ENCODE results near the gene SLC2A9.

Gene SLC2A9

DNA sequence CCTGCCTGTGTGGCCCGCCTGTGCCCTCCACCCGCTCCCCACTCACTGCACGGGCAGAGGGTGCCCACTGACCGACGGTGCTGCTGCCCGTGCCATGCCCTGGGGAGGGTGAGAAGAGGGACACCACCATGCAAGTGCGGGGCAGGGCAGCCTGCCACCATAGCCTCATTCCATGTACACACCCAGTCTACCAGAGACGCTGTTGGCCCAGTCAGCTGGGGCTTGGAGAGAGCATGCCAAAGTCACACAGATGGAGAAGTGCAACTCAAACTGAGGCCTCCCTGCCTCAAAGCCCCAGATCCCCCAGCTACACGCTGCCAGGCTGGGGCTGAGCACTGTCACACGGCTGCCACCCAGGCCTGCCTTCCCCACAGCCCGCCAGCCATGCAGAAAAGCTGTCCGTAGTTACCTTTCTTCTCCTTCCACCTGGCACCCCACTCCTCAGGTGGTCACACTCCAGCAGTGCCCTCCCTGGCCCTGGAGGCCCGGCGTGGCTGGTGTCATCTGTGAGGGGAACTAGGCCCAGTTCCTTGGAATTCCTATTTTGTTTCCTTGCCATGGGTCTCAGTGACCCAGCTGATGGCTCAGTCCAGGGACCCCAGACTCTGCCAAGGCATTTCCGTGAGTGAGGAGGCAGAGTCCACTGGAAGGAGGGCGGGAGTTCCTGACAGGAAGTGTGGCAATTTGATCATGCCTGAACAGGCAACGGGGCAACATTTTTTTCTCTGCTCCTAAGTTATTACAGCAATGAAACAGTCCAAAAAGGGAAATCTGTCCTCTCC lies at the start of gene SLC2A9:
TSS of gene SLC2A9 (minus strand) at position 627 of the 782 bp plus-strand sequence. CDS start at position 559, 68 bp downstream.
- Mint-ChIP-seq H3K27me3 (no peaks in the 10 kb centered on the region), H3K36me3 (peaks cover 3% of the 10 kb centered on the region), H3K4me3 (no peak within 1 kb of the TSS), H3K4me1 (ENCODE audit: low read depth) (peaks cover 11% of the 10 kb centered on the region), H3K27ac (no peak within 1 kb of the TSS), H3K9me3 (ENCODE audit: low read depth) (no peaks in the 10 kb centered on the region)

DNA sequence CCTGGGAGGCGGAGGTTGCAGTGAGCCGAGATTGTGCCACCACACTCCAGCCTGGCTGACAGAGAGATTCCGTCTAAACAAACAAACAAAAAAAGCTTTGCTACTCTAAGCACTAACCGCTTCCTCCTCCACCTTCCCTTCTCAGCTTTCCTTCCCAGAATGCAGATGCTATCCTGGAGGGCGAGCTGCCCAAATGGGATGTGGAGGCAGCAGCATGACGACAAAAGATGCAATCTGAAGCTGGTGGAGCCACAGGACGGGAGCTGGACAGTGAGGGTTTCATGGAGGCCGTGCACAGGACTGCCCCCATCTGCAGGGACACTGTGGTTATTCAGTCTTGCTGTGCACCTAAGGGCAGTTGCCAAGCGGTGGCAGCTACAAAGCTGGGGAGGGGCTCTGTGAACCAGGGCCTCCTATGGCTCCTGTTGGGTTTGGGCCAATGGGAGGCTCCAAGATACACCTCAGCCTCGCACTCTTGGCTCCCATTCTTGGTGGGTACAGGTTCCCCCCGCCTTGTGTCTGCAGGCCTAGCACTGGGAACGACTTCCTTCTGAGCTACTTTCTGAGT lies 47.9 kb upstream of the SLC2A9 start:
- Mint-ChIP-seq H3K27ac (peak overlapping the region; percentile 61), H3K4me1 (ENCODE audit: low read depth) (peaks cover 2% of the 10 kb centered on the region), H3K27me3 (no peaks in the 10 kb centered on the region), H3K4me3 (no peak overlapping the region), H3K9me3 (ENCODE audit: low read depth) (no peaks in the 10 kb centered on the region), H3K36me3 (peaks cover 6% of the 10 kb centered on the region)

DNA sequence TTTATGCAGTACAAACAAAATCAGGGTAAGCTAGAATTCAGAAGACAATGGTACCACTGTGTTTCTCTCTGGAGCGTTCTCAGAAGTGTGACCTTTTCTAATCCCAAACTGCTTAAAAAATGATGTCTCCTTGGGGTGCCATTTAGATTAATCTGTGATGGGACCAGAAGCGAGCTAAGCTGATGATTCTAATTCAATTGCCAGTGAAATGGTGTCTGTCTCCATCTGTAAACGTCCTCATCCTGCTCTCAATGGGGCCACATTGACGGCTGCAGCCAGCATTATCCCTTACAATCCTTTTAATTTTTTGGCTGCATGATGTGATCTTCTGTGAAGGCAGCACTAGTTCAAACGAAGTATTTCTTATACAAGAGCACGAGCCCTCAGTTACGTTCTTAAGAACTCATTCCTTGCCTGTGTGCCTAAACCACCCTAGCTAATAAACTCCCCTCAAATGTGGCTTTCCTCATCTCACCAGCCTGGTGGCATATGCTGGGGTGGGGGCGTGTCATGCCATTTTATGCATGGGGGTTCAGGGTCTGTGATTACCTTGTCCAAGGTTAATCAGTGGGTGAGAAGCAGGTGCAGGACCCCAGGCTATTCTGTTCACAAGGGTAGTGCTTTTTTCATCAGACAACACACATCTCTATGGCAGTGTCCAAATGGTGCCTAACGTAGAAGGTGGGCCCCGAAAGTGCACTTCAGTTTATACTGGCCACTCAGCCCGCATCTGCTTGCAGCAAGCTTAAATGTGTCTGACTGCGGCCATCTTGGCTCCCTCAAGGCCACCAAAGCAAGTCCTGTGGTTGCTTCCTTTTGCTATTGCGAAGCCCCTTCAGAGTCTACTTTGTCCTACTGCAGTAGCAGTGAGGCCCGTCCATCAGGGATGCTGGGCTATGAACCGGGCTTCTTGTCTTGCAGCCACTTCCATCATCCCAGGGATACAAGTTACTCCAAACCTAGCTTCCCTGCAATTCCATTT lies 45.7 kb upstream of the SLC2A9 start:
- H3K27ac Mint-ChIP-seq: no peak overlapping the region
- peaks cover 6% of the 10 kb centered on the region for H3K36me3 Mint-ChIP-seq
- H3K4me3 Mint-ChIP-seq: no peak overlapping the region

DNA sequence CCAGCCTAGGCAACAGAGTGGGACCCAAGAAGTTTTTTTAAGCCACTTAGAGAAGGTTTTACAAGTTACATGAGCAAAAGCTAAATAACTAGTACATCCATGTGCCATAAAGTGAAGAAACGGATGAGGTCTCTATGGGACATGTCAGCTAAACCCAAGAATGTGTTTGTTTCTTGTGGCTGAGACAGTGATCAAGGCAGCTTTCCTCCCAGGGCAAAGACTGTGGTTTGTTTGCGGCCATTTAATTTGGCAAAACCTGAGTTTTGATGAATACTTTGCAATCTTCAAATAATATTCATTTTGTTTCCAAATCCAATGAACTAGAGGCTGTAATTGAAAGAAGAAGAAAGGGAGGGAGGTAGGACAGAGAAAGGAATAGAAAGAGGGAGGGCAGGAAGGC lies 44.9 kb upstream of the SLC2A9 start:
- Mint-ChIP-seq H3K36me3 (peaks cover 6% of the 10 kb centered on the region), H3K4me3 (no peak overlapping the region), H3K9me3 (ENCODE audit: low read depth) (no peaks in the 10 kb centered on the region), H3K4me1 (ENCODE audit: low read depth) (no peaks in the 10 kb centered on the region), H3K27ac (no peak overlapping the region), H3K27me3 (no peaks in the 10 kb centered on the region)

More for the DNA sequence above, 45.7 kb upstream of the SLC2A9 start:
- H3K9me3 Mint-ChIP-seq (ENCODE audit: low read depth): no peaks in the 10 kb centered on the region
- no peaks in the 10 kb centered on the region for H3K4me1 Mint-ChIP-seq (ENCODE audit: low read depth)
- H3K27me3 Mint-ChIP-seq: no peaks in the 10 kb centered on the region

DNA sequence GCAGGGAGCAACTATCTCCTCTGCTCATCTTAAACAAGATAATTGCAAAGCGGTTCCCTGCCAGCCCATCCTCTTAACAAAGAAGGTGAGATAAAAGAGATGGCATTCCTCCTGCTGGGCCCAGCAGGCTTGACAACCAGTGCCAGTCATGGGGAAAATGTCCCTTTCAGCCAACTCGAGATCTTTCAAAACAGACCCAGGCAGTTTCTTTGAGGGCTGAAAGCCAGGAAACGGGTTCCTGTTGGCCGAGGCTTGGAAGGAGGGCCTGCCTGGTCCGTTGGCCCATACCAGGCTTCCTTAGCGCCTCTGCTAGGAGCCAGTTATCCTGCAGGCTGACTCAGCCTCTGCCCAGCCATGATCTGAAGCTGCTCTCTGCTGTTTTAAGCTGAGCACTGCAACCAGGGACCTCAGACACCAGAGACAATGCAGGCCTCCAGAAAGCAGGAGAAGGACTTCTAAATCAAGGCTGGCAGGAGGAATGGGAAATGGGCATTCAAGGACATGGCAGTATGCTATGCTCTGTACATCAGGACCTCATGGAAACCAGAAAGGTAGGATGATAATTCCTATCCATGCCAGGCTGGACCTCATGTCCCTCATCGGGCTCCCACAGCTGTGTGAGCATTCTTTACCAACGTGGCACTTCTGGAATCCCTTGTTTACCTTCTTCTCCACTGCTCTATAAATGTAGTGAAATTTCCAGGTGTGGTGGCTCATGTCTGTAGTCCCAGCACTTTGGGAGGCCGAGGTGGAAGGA lies 42.4 kb upstream of the SLC2A9 start:
- Mint-ChIP-seq H3K27me3 (no peaks in the 10 kb centered on the region), H3K4me1 (ENCODE audit: low read depth) (no peaks in the 10 kb centered on the region), H3K36me3 (peaks cover 6% of the 10 kb centered on the region), H3K4me3 (no peak overlapping the region), H3K9me3 (ENCODE audit: low read depth) (no peaks in the 10 kb centered on the region), H3K27ac (no peak overlapping the region)

DNA sequence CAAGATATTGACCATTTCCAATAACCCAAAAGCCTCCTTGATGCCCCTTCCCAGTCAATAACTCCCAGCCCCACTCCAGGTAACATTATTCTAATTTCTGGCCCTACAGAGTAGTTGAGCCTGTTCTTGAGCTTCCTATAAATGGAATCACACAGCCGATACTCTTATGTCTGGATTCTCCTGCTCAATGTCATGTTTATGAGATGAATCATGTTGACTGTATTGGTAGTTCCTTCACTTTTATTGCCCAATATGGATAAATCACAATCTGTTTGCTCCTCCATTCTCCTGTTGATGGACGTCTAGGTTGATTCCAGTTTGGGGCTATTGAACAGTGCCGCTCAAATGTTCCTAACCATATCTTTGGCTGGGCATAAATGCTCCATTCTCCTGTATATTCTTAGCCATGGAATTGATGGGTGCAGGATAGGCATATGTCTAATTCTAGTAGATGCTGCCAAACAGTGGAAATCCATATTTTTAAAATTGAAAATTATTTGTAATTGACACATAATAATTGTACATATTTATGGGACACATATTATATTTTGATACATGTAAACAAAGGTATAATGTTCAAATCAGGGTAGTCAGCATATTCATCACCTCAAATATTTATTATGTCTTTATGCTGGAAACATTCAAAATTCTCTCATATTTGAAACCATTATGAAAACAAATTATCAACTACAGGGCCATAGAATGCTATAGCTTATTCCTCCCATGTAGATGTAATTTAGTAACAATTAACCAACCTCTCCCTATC lies 40.5 kb upstream of the SLC2A9 start:
- H3K4me1 Mint-ChIP-seq (ENCODE audit: low read depth): no peaks in the 10 kb centered on the region
- H3K9me3 Mint-ChIP-seq (ENCODE audit: low read depth): no peaks in the 10 kb centered on the region
- H3K36me3 Mint-ChIP-seq: peaks cover 10% of the 10 kb centered on the region
- H3K4me3 Mint-ChIP-seq: no peak overlapping the region
- no peaks in the 10 kb centered on the region for H3K27me3 Mint-ChIP-seq
- no peak overlapping the region for H3K27ac Mint-ChIP-seq

DNA sequence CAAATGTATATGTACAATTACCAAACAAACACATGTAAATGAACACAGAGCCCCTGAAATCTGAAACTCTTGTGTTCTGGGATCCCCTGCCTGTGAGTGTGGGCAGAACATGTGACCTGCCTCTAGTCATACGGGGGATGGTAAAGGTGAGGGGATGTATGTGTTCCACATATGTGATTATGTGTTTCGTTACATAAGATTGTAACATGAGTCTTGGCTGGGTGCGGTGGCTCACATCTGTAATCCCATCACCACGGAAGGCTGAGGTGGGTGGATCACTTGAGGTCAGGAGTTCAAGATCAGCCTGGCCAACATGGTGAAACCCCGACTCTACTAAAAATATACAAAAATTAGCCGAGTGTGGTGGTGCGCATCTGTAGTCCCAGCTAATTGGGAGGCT lies 37.1 kb upstream of the SLC2A9 start:
- Mint-ChIP-seq H3K27me3 (no peaks in the 10 kb centered on the region), H3K36me3 (peaks cover 17% of the 10 kb centered on the region), H3K4me1 (ENCODE audit: low read depth) (no peaks in the 10 kb centered on the region), H3K4me3 (no peak overlapping the region), H3K27ac (no peak overlapping the region), H3K9me3 (ENCODE audit: low read depth) (no peaks in the 10 kb centered on the region)

DNA sequence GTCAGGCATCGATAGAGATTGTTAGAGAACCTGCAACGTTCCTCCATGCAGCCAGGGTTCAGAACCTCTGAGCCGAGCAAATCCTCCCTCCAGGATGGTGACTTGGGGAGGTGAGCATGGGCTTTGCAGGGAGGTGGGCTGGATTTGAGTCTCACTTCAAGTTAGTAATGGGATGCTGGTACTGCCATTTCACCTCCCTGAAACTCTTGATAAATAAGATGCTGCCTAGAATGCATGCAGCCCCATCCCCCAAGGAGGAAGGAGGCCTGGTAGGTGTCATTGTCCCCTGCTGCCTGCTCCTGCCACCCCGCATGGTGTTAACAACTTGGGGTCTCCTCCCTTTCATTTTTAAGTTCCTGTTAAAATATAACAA lies 35.7 kb upstream of the SLC2A9 start:
- H3K4me3 Mint-ChIP-seq: no peak overlapping the region
- H3K27me3 Mint-ChIP-seq: no peaks in the 10 kb centered on the region
- H3K4me1 Mint-ChIP-seq (ENCODE audit: low read depth): no peaks in the 10 kb centered on the region
- H3K36me3 Mint-ChIP-seq: peaks cover 20% of the 10 kb centered on the region
- no peaks in the 10 kb centered on the region for H3K9me3 Mint-ChIP-seq (ENCODE audit: low read depth)
- H3K27ac Mint-ChIP-seq: no peak overlapping the region

DNA sequence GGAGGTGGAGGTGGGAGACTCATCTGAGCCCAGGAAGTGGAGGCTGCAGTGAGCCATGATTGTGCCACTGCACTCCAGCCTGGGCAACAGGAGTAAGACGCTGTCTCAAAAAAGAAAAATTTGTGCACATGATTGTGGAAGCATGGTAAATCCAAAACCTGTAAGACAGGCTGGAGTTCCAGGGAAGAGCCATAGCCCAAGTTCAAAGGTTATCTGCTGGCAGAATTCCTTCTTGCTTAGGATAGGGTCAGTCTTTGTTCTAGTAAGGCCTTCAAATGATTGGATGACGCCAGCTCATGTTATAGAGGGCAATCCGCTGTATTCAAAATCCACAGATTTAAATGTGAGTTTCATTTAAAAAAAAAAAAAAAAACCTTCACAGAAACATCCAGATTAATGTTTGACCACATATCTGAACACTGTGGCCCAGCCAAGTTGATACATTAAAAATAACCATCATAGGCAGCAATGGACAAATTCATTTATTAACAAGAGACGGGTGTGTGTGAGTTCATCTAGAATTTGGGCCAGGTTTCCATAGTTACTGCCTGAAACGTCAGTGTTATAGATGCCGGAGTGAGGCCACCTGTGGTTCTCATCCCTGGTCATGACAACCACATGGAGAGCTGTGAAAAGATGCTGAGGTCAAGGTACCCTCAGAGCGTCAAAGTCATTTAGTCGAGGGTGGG lies 35.2 kb upstream of the SLC2A9 start:
- Mint-ChIP-seq H3K27me3 (no peaks in the 10 kb centered on the region), H3K4me1 (ENCODE audit: low read depth) (no peaks in the 10 kb centered on the region), H3K27ac (no peak overlapping the region), H3K4me3 (no peak overlapping the region), H3K36me3 (peaks cover 23% of the 10 kb centered on the region), H3K9me3 (ENCODE audit: low read depth) (no peaks in the 10 kb centered on the region)

DNA sequence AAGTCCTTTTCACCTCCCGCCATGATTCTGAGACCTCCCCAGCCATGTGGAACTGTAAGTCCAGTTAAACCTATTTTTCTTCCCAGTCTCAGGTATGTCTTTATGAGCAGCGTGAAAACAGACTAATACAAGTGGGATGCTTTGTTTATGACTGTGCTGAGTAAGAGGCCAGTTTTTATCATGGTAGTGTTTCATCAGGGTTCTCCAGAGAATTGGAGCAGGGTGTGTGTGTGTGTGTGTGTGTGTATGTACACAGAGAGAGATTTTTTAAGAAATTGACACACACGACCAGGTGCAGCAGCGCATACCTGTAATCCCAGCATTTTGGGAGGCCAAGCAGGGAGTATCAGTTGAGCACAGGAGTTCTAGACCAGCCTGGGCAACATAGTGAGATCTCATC lies 34.6 kb upstream of the SLC2A9 start:
- no peaks in the 10 kb centered on the region for H3K27me3 Mint-ChIP-seq
- peaks cover 23% of the 10 kb centered on the region for H3K36me3 Mint-ChIP-seq
- H3K27ac Mint-ChIP-seq: peak overlapping the region; percentile 3
- H3K4me1 Mint-ChIP-seq (ENCODE audit: low read depth): no peaks in the 10 kb centered on the region
- no peaks in the 10 kb centered on the region for H3K9me3 Mint-ChIP-seq (ENCODE audit: low read depth)
- H3K4me3 Mint-ChIP-seq: no peak overlapping the region

DNA sequence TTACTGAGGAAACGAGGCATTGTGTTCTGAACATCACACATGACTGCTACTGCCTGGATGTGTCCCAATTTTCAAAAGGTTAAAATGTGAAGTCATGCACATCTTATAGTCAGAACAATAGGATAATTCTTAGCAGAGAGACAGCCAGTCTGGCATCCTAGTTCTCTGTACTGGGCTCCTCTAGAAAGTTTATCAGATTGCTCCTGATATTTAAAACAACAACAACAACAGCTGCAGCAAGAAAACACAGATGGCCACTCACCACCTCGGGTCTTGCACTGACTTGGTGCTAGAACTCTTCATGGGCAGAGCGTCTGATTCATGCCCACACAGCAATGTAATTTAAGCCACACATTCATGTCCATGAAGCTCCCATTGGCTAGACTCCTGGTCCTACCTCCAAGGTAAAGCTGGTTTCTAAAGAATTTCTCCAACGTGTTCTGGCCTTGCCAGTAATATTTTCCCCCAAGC lies 33.3 kb upstream of the SLC2A9 start:
- Mint-ChIP-seq H3K4me1 (ENCODE audit: low read depth) (no peaks in the 10 kb centered on the region), H3K9me3 (ENCODE audit: low read depth) (no peaks in the 10 kb centered on the region), H3K36me3 (peaks cover 23% of the 10 kb centered on the region), H3K27ac (no peak overlapping the region), H3K27me3 (no peaks in the 10 kb centered on the region), H3K4me3 (no peak overlapping the region)

DNA sequence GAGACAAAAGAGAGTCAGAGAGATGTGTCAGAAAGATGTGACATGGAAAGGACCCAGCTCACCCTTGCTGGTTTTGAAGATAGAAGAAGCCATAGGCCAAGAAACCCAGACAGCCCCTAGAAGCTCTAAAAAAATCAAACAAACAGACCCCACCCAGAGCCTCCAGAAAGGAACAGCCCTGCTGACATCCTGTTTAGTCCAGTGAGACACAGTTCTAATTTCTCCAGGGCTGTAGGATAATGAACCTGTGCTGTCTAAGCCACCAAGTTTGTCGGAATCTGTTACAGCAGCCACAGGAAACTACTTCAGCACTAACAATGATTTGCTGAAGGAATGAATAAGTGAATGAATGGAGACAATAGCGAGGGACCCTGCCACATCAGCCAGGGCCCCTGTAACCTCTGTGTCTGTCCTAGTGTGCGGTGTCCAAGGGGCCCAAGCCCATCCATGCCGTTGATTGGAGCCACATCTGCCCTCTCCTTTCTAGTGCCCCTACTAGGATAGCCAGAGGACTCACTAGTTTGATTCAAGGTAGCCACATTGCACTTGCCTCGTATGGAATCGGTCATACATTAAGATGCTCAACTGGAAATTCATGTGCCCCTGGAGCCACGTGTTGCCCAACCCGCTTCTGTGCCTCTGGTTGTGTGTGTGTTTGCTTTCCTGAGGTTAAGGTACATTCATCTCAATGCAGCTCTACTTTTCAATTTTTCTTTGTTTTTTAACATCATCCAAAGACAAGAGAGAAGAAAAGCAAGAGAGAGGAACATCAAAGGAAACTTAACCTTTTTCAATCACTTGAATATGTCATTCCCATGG lies 32.5 kb upstream of the SLC2A9 start:
- Mint-ChIP-seq H3K27me3 (no peaks in the 10 kb centered on the region), H3K4me3 (no peak overlapping the region), H3K4me1 (ENCODE audit: low read depth) (no peaks in the 10 kb centered on the region), H3K9me3 (ENCODE audit: low read depth) (no peaks in the 10 kb centered on the region), H3K27ac (no peak overlapping the region), H3K36me3 (peaks cover 27% of the 10 kb centered on the region)

Measured in activated naive CD8-positive, alpha-beta T cell (primary cell).